EH (cell line): Measurements from ENCODE around the gene ZYX.
A peak's percentile ranks its signal among the peaks of the same experiment; 100 is the strongest.

ENCODE experiments used
- DNase-seq: peaks from one replicate; pipeline ENCODE4 v3.0.0-alpha.2; 2015; ENCODE audit warnings: low read depth

ZYX gene, protein sequence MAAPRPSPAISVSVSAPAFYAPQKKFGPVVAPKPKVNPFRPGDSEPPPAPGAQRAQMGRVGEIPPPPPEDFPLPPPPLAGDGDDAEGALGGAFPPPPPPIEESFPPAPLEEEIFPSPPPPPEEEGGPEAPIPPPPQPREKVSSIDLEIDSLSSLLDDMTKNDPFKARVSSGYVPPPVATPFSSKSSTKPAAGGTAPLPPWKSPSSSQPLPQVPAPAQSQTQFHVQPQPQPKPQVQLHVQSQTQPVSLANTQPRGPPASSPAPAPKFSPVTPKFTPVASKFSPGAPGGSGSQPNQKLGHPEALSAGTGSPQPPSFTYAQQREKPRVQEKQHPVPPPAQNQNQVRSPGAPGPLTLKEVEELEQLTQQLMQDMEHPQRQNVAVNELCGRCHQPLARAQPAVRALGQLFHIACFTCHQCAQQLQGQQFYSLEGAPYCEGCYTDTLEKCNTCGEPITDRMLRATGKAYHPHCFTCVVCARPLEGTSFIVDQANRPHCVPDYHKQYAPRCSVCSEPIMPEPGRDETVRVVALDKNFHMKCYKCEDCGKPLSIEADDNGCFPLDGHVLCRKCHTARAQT

DNA sequence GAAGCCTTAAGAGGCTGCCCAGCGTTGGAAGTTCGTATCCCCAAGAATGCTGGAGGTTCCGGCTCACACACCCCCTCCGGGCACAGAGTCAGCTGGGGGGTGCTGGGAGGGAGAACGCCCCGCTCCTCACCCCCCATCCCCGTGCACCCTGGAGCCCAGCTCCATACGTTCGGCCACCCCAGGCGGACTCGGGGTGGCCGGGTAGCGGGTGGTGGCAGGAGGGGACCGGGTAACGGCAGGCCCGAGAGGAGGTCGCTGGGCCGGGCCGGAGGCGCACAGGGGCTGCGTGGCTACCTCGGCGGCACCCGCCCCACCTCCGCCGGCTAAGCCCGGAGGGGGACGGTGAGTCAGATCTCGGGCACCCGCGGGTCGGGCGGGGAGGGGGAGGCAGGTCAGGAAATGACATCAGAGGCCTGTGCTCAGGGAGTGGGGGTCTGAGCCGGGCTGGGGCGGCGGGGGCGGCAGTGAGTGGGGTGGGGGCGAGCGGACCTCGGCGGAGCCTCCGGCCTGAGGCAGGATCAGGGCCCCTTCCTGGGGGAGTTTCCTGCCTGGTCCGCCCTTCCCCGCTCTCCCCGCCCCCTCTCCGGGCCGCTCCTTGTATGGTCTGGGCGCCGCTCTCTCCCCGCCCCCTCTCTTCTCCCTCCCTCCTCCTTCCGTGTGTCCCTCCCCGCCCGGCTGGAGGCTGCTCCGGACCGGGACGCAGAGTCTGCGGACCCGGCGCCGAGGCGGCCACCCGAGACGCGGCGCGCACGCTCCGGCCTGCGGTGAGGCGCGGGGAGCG is at the start of gene ZYX:
TSS of gene ZYX (plus strand) at position 700 of the 781 bp plus-strand sequence. CDS start 227 bp downstream, outside the sequence.
- DNase-seq: peak; percentile 98

GRCh38 chr7:143334244-143334643 is 46.9 kb upstream of the ZYX start:
- DNase-seq: no peak

DNA sequence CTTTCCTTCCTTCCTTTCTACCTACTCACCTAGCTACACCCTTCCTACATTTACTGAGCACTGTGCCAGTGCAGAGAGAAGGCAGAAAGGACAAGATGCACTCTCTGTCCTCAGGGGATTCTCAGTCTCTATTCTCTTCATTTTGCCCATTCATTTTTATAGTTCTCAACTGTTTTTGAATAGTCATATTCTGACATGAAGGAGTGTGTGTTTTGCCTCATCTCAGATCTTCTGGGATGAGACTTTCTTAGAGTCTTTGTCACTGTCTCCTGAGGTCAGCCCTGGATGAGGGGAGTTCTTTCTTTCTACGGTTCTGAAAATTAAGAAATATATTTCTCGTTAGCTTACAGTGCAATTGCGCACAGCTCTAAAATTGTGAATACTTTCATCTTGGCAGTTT is 43.9 kb upstream of the ZYX start:
- no peak for DNase-seq

DNA sequence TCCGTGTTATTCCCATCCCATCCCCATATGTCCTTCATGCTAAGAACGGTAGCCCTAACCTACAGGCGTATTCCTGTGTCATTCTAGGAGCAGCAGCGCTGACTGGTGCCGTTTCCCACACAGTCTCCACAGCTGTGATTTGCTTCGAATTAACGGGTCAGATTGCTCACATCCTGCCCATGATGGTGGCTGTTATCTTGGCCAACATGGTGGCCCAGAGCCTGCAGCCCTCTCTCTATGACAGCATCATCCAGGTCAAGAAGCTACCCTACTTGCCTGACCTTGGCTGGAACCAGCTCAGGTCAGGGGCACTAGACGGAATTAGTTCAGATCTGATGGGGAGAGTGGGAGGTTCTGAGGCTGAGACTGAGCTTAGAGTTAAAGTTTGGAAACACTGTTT is 39.3 kb upstream of the ZYX start:
- DNase-seq: no peak

GRCh38 chr7:143343596-143343995 is 37.5 kb upstream of the ZYX start:
- DNase-seq: no peak

DNA sequence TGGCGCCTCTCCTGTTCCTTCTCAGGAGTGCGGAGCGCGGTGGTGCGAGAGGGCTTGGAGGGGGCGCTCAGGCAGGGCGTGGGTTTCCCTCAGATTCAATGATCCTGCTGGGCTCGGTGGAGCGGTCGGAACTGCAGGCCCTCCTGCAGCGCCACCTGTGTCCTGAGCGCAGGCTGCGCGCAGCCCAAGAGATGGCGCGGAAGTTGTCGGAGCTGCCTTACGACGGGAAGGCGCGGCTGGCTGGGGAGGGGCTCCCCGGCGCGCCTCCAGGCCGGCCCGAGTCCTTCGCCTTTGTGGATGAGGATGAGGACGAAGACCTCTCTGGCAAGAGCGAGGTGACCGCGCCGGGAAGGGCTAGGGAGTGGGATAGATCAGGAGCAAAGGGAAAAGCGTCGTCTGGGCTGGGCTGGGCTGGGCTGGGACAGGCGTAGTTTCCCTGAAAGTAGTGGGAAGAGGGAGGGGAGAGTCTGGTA is 35.7 kb upstream of the ZYX start:
- DNase-seq: peak; percentile 9

- DNase-seq: no peak
Observed at GRCh38 chr7:143346018-143346417, 35.1 kb upstream of the ZYX start.

- DNase-seq: no peak
Observed at GRCh38 chr7:143347950-143348349, 33.2 kb upstream of the ZYX start.

DNA sequence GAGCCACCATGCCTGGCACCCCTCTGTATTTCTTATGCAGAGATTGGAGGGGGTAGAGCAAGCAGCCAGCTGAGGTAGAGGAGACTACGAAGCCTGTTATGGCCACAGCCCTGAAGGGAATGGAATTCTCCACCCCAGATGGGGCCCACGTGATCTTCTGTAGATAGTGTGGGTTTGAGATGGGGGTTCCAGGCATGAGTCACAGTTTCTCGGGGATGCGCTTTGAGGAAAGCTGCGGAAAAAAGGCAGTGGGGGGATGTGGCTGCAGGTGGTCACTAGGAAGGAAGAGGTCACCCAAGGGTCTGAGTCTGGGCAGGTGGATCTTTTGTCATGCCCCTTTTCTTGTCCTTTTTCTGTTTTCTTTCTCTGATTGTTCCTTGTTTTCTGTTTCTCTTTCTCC is 30.1 kb upstream of the ZYX start:
- no peak for DNase-seq

DNA sequence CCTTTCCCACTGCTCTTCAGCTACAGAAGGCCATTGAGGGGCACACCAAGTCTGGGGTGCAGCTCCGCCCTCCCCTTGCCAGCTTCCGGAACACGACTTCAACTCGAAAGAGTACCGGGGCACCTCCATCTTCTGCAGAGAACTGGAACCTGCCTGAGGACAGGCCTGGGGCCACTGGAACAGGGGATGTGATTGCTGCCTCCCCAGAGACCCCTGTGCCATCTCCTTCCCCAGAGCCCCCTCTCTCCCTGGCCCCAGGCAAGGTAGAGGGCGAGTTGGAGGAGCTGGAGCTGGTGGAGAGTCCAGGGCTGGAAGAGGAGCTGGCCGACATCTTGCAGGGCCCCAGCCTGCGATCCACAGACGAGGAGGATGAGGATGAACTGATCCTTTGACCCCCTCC is 29.6 kb upstream of the ZYX start:
- DNase-seq: no peak

DNA sequence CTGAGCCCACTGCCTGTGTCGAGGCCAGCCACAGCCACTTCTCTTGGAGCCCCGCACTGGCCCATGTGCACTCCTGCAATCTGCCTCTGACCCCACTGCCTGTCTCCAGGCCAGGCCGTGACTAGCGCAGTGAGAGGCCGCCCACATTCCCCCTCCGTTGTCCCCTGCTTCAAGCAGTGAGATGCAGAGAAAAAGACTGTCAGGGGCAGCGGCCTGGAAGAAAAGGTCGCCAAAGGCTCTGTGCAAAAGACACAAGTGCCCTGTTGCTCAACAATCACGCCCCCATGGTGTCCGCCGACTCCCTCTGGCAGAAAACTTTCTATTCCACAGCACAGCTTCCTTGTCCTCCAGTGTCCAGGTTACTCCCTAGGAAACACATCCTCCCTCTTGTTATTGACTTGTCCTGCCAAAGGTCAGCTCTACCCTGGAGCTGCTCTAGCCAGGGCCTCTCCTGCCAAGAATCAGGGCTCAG is 28.6 kb upstream of the ZYX start:
- DNase-seq: no peak

DNA sequence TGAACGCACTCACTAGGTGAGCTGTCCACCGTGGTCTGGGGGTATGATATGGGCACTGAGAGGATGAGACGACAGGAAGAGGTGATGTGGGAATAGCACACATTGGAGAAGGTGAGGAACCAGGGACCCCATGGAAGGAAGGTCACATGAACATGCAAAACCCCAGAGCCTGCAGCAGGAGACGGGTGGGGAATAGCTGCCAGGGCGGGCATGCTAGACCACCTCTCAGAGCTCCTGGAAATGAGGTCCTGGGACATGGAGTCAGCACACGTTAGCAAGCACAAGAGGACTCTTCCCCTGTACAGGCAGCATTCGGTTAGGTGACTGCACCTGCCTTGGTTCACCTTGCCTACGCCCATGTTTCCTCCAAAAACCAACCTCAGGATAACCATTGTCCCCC is 26.8 kb upstream of the ZYX start:
- DNase-seq: no peak

DNA sequence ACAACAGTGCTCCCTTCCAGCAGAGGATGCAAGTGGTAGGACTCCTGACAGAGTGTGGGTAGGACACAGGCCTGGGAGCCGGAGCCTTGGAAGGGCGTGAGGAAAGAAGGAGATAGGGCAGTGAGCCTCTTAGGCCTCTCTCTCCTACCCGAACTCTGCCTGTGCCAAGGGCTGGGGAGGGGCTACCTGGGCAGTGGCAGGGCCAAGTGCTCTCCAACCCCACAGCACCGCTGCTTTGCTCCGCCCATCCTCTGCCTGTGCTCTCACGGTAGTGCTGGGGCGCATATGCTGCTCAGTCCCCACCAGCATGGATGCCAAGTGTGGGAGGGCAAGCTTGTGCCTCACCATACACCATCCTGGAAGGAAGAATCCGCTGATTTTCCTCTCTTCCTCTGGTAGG is 26.2 kb upstream of the ZYX start:
- no peak for DNase-seq

DNA sequence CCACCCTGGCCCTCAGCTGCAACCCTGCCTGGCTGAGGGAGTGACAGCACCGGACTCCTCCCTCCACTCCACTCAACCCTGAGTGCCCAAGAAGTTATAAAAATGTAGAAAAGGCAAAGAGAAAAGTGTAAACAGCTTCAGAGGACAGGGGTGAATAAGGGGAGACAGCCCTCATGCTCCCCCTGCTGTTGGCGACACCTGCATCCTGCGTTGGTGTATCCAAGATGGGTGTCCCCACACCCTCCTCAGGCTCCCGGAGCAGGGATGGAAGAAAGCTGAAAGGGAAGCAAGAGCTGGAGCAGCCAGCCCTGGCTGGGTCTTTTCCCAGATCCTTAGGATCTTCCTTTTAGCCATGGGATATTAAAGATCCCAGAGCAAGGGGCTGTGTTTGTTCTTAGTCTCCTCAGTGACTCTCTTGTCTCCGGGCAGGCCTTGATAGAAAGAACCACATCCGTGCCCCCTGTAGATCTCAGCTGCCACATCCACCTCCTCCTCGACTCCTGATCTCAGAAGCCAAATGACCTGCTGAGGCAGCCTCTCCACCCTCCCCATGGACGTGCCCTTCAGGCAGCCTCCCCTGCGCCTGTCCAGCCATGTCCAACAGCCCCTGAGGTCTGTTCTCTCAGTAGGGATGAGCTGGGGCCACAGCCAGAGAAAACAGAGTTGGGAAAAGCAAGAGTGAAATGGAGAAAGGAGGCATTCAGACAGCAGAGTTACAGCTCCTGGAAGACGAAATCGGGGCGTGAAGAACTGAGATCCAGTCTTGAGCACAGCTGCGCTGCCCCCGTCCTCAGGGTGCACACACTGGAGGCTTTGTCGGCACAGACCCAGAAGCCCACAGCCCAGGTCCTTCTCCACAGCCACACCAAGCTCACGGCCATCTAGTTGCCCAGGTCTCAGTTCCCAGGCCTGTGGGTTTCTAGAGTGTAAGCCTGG is 25.4 kb upstream of the ZYX start:
- DNase-seq: no peak

DNA sequence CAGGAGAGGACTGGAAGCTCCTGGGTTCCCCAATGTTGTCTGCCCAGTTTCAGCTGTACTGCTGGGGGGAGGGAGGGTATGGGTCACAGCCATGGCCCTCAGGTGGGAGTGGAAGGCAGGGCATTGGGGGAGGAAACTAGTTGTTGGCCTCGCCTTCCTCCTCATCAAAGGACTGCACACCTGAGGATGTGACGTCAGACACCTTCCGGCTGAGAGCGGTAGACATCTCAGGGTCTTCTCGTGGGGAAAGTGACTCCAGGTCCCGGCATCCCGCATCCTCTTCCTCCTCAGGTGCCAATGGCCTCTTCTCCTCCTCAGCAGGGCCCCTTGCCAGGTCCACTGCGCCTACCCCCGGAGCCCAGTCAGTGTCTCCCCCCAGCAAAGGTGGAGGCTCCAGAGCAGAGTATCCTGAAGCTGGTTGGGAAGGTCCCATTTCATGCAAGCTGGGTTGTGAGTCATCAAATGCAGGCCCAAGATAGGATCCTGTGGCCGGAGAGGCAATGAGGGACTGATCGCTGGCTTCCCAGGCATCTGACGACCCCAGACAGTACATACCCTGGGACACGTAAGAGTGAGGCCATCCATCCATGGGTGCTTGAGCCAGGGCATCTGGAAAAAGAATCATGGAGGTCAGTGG is 24.6 kb upstream of the ZYX start:
- DNase-seq: no peak

- no peak for DNase-seq
Observed at GRCh38 chr7:143358626-143359025, 22.5 kb upstream of the ZYX start.

- no peak for DNase-seq
Observed at GRCh38 chr7:143359771-143360353, 21.3 kb upstream of the ZYX start.

DNA sequence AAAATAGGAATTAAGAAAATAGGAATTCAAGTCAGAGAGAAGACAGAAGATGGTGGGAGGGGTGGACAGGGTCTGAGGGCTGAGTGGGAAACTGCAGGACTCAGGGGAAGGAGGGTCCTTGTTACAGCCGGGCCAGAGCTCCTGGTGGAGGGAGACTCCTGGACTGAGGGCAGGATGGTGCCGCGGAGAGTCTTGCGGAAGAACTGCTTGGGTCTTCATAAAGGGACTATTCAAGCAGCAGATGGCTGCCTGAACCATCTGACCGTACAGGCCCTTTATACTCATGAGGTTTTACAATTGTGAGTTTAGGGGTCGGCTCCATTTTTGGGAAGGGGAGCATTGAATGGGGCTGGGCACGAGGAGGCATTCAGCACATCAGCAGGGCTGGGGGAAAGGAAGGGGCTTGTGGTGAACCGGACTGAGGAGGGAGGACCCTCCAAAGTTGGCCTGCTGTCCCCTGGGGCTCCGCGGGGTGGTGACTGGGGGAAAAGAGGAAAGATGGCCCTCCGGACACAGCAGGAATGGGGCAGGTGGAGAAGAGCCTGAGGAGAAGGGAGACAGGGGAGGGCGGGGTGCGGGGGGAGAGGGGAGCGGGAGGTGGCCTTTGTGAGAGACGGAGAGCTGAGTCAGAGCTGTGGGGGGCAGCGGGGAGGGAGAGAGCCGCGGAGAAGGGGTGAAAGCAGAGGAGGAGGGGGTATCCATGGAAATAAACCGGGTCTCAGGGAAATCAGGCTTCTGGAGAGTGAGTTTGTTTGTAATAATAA is 20.2 kb upstream of the ZYX start:
- no peak for DNase-seq

DNA sequence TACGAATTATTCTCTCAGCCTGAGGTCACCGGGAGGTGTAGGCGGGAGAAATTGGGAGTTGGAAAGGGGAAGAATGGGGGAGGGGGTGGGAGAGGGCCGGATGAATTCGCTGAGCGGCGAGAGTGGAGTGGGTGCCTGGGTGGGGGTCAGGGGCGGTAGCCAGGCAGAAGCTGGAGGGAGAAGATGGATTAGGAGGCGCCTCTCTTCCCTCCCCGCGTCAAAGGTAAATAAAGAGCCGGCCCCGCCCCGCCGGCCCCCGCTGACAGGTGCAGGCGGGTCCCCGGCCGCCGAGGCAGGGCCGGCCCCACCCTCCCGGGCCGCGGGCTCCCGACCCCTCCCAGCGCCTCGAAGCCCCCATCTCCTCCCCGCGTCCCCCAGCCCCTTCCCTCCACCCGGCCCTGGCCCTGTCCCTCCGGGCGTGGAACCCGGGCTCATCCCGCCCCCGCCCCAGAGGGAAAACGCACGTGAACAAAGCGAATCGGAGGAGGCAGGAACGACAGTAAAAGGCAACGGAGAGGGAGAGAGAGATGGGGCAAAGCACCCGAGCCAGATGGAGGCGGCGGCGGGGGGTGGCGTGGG is 19.5 kb upstream of the ZYX start:
- DNase-seq: no peak
